GM23338 (cell line): ENCODE results near the gene GPR171. TPM values are rescaled to one million over a fixed set of nuclear protein-coding genes. Genes with fewer than 3 reads are reported as not detected.

Experiments used
- ATAC-seq: fragments of 200-7000 bp; cut with Tn5 transposase; 3 replicates; pipeline ENCODE4 v1.9.1; 2020
- DNase-seq: peaks from one replicate; pipeline ENCODE4 v3.0.0-alpha.2; 2015; ENCODE audit warnings: low spot score
- H2AFZ ChIP-seq: fragments of 200-600 bp; sonication (generic); 2 replicates; pipeline ENCODE4 v1.8.0; 2016; ENCODE audit warnings: antibody characterized with exemption, mild to moderate bottlenecking, moderate library complexity
- H3F3A ChIP-seq: fragments of 200-600 bp; sonication (generic); replicated peaks from 2 replicates; pipeline ENCODE4 v1.8.0; 2017; ENCODE audit warnings: antibody characterized with exemption, mixed run types, low read depth
- H3K27ac ChIP-seq: fragments of 200-600 bp; sonication (generic); 2 replicates; pipeline ENCODE4 v1.6.1; 2016; ENCODE audit warnings: low read depth
- H3K27me3 ChIP-seq: fragments of 200-600 bp; sonication (generic); 2 replicates; pipeline ENCODE4 v1.8.0; 2016; ENCODE audit warnings: mild to moderate bottlenecking, mixed run types, moderate library complexity; ENCODE audit not compliant: insufficient read depth
- H3K36me3 ChIP-seq: fragments of 200-600 bp; sonication (generic); 2 replicates; pipeline ENCODE4 v1.8.0; 2016; ENCODE audit warnings: mild to moderate bottlenecking; ENCODE audit not compliant: insufficient read depth
- H3K4me1 ChIP-seq: fragments of 200-600 bp; sonication (generic); 2 replicates; pipeline ENCODE4 v1.8.0; 2016; ENCODE audit warnings: mild to moderate bottlenecking, moderate library complexity; ENCODE audit not compliant: insufficient read depth
- H3K4me2 ChIP-seq: fragments of 200-600 bp; sonication (generic); 2 replicates; pipeline ENCODE4 v1.7.1; 2017; ENCODE audit warnings: mixed run types
- H3K4me3 ChIP-seq: fragments of 200-600 bp; sonication (generic); 2 replicates; pipeline ENCODE4 v1.6.1; 2016; ENCODE audit warnings: mixed run types
- H3K79me2 ChIP-seq: fragments of 200-600 bp; sonication (generic); replicated peaks from 2 replicates; pipeline ENCODE4 v1.8.0; 2017; ENCODE audit warnings: mild to moderate bottlenecking; ENCODE audit not compliant: insufficient read depth
- H3K9me2 ChIP-seq: fragments of 200-600 bp; sonication (generic); 2 replicates; pipeline ENCODE4 v1.8.0; 2017; ENCODE audit not compliant: insufficient read depth
- H4K20me1 ChIP-seq: fragments of 200-600 bp; sonication (generic); replicated peaks from 2 replicates; pipeline ENCODE4 v1.8.0; 2017; ENCODE audit warnings: mild to moderate bottlenecking; ENCODE audit not compliant: insufficient read depth
- H3K27ac Mint-ChIP-seq: 2 replicates; pipeline ENCODE4 v1.8.0; 2020; ENCODE audit warnings: inconsistent platforms, mild to moderate bottlenecking, moderate library complexity, mixed read lengths
- H3K27me3 Mint-ChIP-seq: 3 replicates; pipeline ENCODE4 v1.8.0; 2022; ENCODE audit warnings: low read depth, mild to moderate bottlenecking, moderate library complexity, mixed read lengths, inconsistent platforms; ENCODE audit not compliant: insufficient read depth, poor library complexity
- H3K36me3 Mint-ChIP-seq: 3 replicates; pipeline ENCODE4 v1.8.0; 2021; ENCODE audit warnings: low read depth, mild to moderate bottlenecking, inconsistent platforms, moderate library complexity, mixed read lengths
- H3K4me1 Mint-ChIP-seq: 3 replicates; pipeline ENCODE4 v1.8.0; 2020; ENCODE audit warnings: mild to moderate bottlenecking, inconsistent platforms, mixed read lengths
- H3K4me3 Mint-ChIP-seq: 3 replicates; pipeline ENCODE4 v1.8.0; 2021; ENCODE audit warnings: moderate library complexity, mild to moderate bottlenecking, inconsistent platforms, mixed read lengths
- H3K9me3 Mint-ChIP-seq: 3 replicates; pipeline ENCODE4 v1.8.0; 2020; ENCODE audit warnings: moderate library complexity, mild to moderate bottlenecking, inconsistent platforms, mixed read lengths
- CREB1 ChIP-seq: fragments of 250-450 bp; sonication (Bioruptor Pico); IDR thresholded peaks from 2 replicates; pipeline ENCODE4 v1.5.0; 2020; ENCODE audit warnings: low read depth, mild to moderate bottlenecking, moderate library complexity
- CTCF ChIP-seq, 2 experiments: fragments of 200-600 bp in 1 of 2; sonication (generic) in 1 of 2; conservative IDR thresholded peaks; 2 replicates each; pipeline versions ENCODE4 v1.5.1 to v1.6.1; 2016 to 2017; ENCODE audit warnings: antibody characterized with exemption in 2 of 2, low read depth in 2 of 2, mild to moderate bottlenecking in 2 of 2, moderate library complexity in 1 of 2
- ETS1 ChIP-seq: IDR thresholded peaks from 2 replicates; pipeline ENCODE4 v1.6.1; 2016; ENCODE audit warnings: antibody characterized with exemption
- EZH2 ChIP-seq: fragments of 200-600 bp; sonication (generic); IDR thresholded peaks from one replicate; pipeline ENCODE4 v1.8.0; 2017; ENCODE audit warnings: antibody characterized with exemption, mild to moderate bottlenecking, low read depth; ENCODE audit not compliant: unreplicated experiment
- EZH2phosphoT487 ChIP-seq: fragments of 200-600 bp; sonication (generic); IDR thresholded peaks from one replicate; pipeline ENCODE4 v1.8.1; 2018; ENCODE audit warnings: antibody characterized with exemption; ENCODE audit not compliant: unreplicated experiment
- JUNB ChIP-seq: IDR thresholded peaks from one replicate; pipeline ENCODE4 v1.6.1; 2016; ENCODE audit warnings: antibody characterized with exemption; ENCODE audit not compliant: unreplicated experiment
- NANOG ChIP-seq: IDR thresholded peaks from 2 replicates; pipeline ENCODE4 v1.6.1; 2016; ENCODE audit warnings: antibody characterized with exemption, borderline replicate concordance
- POLR2AphosphoS5 ChIP-seq: IDR thresholded peaks from 2 replicates; pipeline ENCODE4 v1.6.1; 2016; ENCODE audit warnings: antibody characterized with exemption, low read depth
- REST ChIP-seq: IDR thresholded peaks from one replicate; pipeline ENCODE4 v1.6.1; 2018; ENCODE audit warnings: antibody characterized with exemption; ENCODE audit not compliant: unreplicated experiment
- STAT1 ChIP-seq: IDR thresholded peaks from one replicate; pipeline ENCODE4 v1.6.1; 2016; ENCODE audit warnings: antibody characterized with exemption; ENCODE audit not compliant: unreplicated experiment
- ZNF114 ChIP-seq: fragments of 250-450 bp; sonication (Bioruptor Pico); IDR thresholded peaks from 2 replicates; pipeline ENCODE4 v1.5.0; 2020; ENCODE audit warnings: mild to moderate bottlenecking, moderate library complexity
- ZNF331 ChIP-seq: fragments of 250-450 bp; sonication (Bioruptor Pico); IDR thresholded peaks from 2 replicates; pipeline ENCODE4 v1.5.0; 2020; ENCODE audit warnings: low read depth, mild to moderate bottlenecking, moderate library complexity
- ZNF462 ChIP-seq: fragments of 250-450 bp; sonication (Bioruptor Pico); IDR thresholded peaks from 2 replicates; pipeline ENCODE4 v1.5.0; 2020; ENCODE audit warnings: mild to moderate bottlenecking, moderate library complexity
- polyA plus RNA-seq: library from polyadenylated mRNA; unstranded; fragments of >200 nt; fragmentation: Nextera tagmentation; extraction: Ambion mirVana; gene quantifications from 2 replicates; pipeline ENCODE4 v1.2.1, GENCODE V29; 2016
- total RNA-seq: library from RNA; depleted of rRNA; stranded (reverse); fragments of >200 nt; shearing (Covaris generic); gene quantifications from 2 replicates; pipeline ENCODE4 v1.2.3, GENCODE V29; 2014

The GPR171 gene
- total and polyA plus RNA-seq, 2 experiments from 2014 or later = 3.4 TPM; not detected in 1

GRCh38 chr3:151234825-151235224 lies 31.8 kb upstream of the GPR171 start:
- ATAC-seq = no peak
- H3K79me2 ChIP-seq = no peaks in the 10 kb centered on the region; the same call in 1 of the 2 replicates
- peaks cover 34% of the 10 kb centered on the region for H3K4me1 ChIP-seq
- no peak overlapping the region for H2AFZ ChIP-seq
- H3K9me2 ChIP-seq = no peaks in the 10 kb centered on the region; the same call in 1 of the 2 replicates
- no peaks in the 10 kb centered on the region for H3K27me3 Mint-ChIP-seq
- no peaks in the 10 kb centered on the region for H4K20me1 ChIP-seq
- no peak overlapping the region for H3K4me3 Mint-ChIP-seq
- peaks cover 12% of the 10 kb centered on the region for H3K36me3 Mint-ChIP-seq
- H3K4me1 Mint-ChIP-seq = peaks cover 34% of the 10 kb centered on the region
- no peak overlapping the region for H3K4me3 ChIP-seq
- no peak for TF ChIP-seq CREB1 (CRISPR knock-in tag)
- no peak for TF ChIP-seq NANOG
- no peak for TF ChIP-seq STAT1
- TF ChIP-seq EZH2phosphoT487 = no peak
- no peak for TF ChIP-seq JUNB
- TF ChIP-seq REST = no peak
- TF ChIP-seq EZH2 = no peak
- no peak for TF ChIP-seq CTCF (conservative IDR thresholded peaks at IDR 0.05; ENCODE audit: low read depth in 2 of 2)
- TF ChIP-seq POLR2AphosphoS5 = no peak
- TF ChIP-seq ETS1 = no peak
- TF ChIP-seq ZNF331 (CRISPR knock-in tag) = no peak
- TF ChIP-seq ZNF462 (CRISPR knock-in tag) = no peak
- TF ChIP-seq ZNF114 (CRISPR knock-in tag) = no peak
- H3F3A ChIP-seq = no peaks in the 10 kb centered on the region
- H3K4me2 ChIP-seq = 0 out of 2 replicates have a peak overlapping the region, but pooled peaks have one; percentile 15
- peak overlapping the region; percentile 21; the same call in 1 of the 2 replicates for H3K27ac Mint-ChIP-seq
- H3K27me3 ChIP-seq = no peaks in the 10 kb centered on the region
- H3K9me3 Mint-ChIP-seq = no peaks in the 10 kb centered on the region
- H3K36me3 ChIP-seq = peaks cover 5% of the 10 kb centered on the region; the same call in 1 of the 2 replicates
- DNase-seq = no peak
- no peak overlapping the region for H3K27ac ChIP-seq
